Right lobe of liver (tissue), 6 donors: ENCODE measurements around the gene NOL8. TPM values are rescaled to one million over a fixed set of nuclear protein-coding genes. Genes with fewer than 3 reads are reported as not detected.

ENCODE experiments used
- ATAC-seq, 4 donors: fragments of 200-7000 bp; cut with Tn5 transposase; one replicate each; pipeline ENCODE4 v1.9.1; 2020; ENCODE audit warnings: mild to moderate bottlenecking in 4 of 4, moderate library complexity in 4 of 4
- DNase-seq, 3 donors: peaks; one replicate each; pipeline ENCODE4 v3.0.0-alpha.2; 2020
- H3K27ac ChIP-seq, 3 donors: fragments of 200-600 bp; one replicate each; pipeline ENCODE4 v1.8.0; 2022
- H3K27me3 ChIP-seq, 2 donors: fragments of 200-600 bp; one replicate each; pipeline ENCODE4 v1.8.0; 2022
- H3K36me3 ChIP-seq, 4 donors: fragments of 200-600 bp; sonication (generic) in 1 of 4; one replicate each; pipeline versions ENCODE4 v1.5.1 to v1.8.0; 2017 to 2022; ENCODE audit warnings: control low read depth in 1 of 4
- H3K4me1 ChIP-seq, 4 donors: fragments of 200-600 bp; sonication (generic) in 1 of 4; one replicate each; pipeline versions ENCODE4 v1.5.1 to v1.8.0; 2017 to 2022; ENCODE audit warnings: control low read depth in 1 of 4
- H3K4me3 ChIP-seq, 3 donors: fragments of 200-600 bp; one replicate each; pipeline ENCODE4 v1.8.0; 2022
- H3K9me3 ChIP-seq, 4 donors: fragments of 200-600 bp; sonication (generic) in 1 of 4; one replicate each; pipeline versions ENCODE4 v1.5.1 to v1.8.0; 2017 to 2022; ENCODE audit warnings: control low read depth in 1 of 4
- CTCF ChIP-seq, 4 donors: fragments of 200-600 bp in 3 of 4; fragments of 450-650 bp in 1 of 4; IDR thresholded peaks; one replicate each; pipeline versions ENCODE4 v1.5.1 to v1.8.0; 2016 to 2022; ENCODE audit warnings: antibody characterized with exemption in 4 of 4, mild to moderate bottlenecking in 2 of 4
- POLR2A ChIP-seq: fragments of 450-650 bp; IDR thresholded peaks from one replicate; pipeline ENCODE4 v1.6.1; 2017; ENCODE audit warnings: antibody characterized with exemption, mild to moderate bottlenecking
- WGBS: methylation state at CpG from one replicate; pipeline ENCODE4 v1.1.6; 2018; ENCODE audit warnings: low coverage, low lambda C conversion rate; ENCODE audit not compliant: insufficient coverage; ENCODE audit errors: missing lambda C conversion rate; 5-methylcytosine and 5-hydroxymethylcytosine counted together
- intact Hi-C, 2 donors: fragments of 100-400 bp; cut with DNase I; formaldehyde crosslinking; loops; one replicate each; pipeline versions ENCODE4 v1.11.2 to v1.14.1; 2022
- total RNA-seq, 6 experiments: library from RNA; depleted of rRNA in 2 of 6; stranded (reverse); fragments of >200 nt in 2 of 6; fragmentation: NEBNext Ultra II Directional in 3 of 6; extraction: Animal tissue kit (Norgen Biotek cat#: 25700) in 3 of 6; gene quantifications; one replicate each; pipeline versions ENCODE4 v1.1.0 to v1.2.4, GENCODE V29; 2016 to 2023
- donor health status: DM: no; HTN: yes; CAD: no.
- donor health status: DM: no; HTN: no; CAD: no.
- donor health status: DM: no; HTN: no; CAD: no.
- donor health status: DM: no; HTN: yes; CAD: no.
- donor health status: DM: no; HTN: yes; CAD: no.

The NOL8 gene
- total RNA-seq, 6 experiments from 2014 or later: 8.9 to 25.9 (median 15.9) TPM

- no peaks in the 10 kb centered on the region for H3K4me1 ChIP-seq
These were observed 20.4 kb upstream of the NOL8 start for GRCh38 chr9:92345582-92345981.

GRCh38 chr9:92342825-92343488 is 17.8 kb upstream of the NOL8 start:
- ATAC-seq (no peak), DNase-seq (no peak)
- intact Hi-C loops: no loop called here
- H3K27ac ChIP-seq: no peak overlapping the region
- H3K4me3 ChIP-seq: no peak overlapping the region
- H3K9me3 ChIP-seq: no peaks in the 10 kb centered on the region
- H3K36me3 ChIP-seq: no peaks in the 10 kb centered on the region
- 80% methylated on average over 1 of the region's 1 CpG for WGBS
- TF ChIP-seq CTCF (IDR thresholded peaks at IDR 0.05) (peak; percentile 26 to 37 (median 30)), POLR2A (no peak)
- H3K4me1 ChIP-seq: no peaks in the 10 kb centered on the region
- no peaks in the 10 kb centered on the region for H3K27me3 ChIP-seq

More at GRCh38 chr9:92345582-92345981, 20.4 kb upstream of the NOL8 start:
- Histone ChIP-seq H3K27me3 (no peaks in the 10 kb centered on the region), H3K9me3 (no peaks in the 10 kb centered on the region), H3K4me3 (no peak overlapping the region), H3K36me3 (no peaks in the 10 kb centered on the region), H3K27ac (no peak overlapping the region)
- intact Hi-C loops: no loop called here
- DNase-seq: no peak
- no peak for TF ChIP-seq POLR2A
- TF ChIP-seq CTCF (IDR thresholded peaks at IDR 0.05): no peak
- no peak for ATAC-seq

GRCh38 chr9:92341578-92341977 is 16.4 kb upstream of the NOL8 start:
- no peak overlapping the region for H3K4me3 ChIP-seq
- H3K27me3 ChIP-seq: no peaks in the 10 kb centered on the region
- TF ChIP-seq POLR2A: no peak
- no peak for TF ChIP-seq CTCF (IDR thresholded peaks at IDR 0.05)
- no peak for DNase-seq
- intact Hi-C loops: no loop called here
- H3K27ac ChIP-seq: no peak overlapping the region
- H3K9me3 ChIP-seq: no peaks in the 10 kb centered on the region
- no peak for ATAC-seq
- H3K4me1 ChIP-seq: no peaks in the 10 kb centered on the region
- 67% methylated on average over 1 of the region's 1 CpG for WGBS
- H3K36me3 ChIP-seq: no peaks in the 10 kb centered on the region

- 96% methylated on average over 2 of the region's 2 CpGs for WGBS
- no peaks in the 10 kb centered on the region for H3K9me3 ChIP-seq
- TF ChIP-seq CTCF (IDR thresholded peaks at IDR 0.05) (no peak), POLR2A (no peak)
- no peak overlapping the region for H3K27ac ChIP-seq
- no peaks in the 10 kb centered on the region for H3K36me3 ChIP-seq
- ATAC-seq: no peak
- no peak overlapping the region for H3K4me3 ChIP-seq
- H3K27me3 ChIP-seq: no peaks in the 10 kb centered on the region
- H3K4me1 ChIP-seq: no peaks in the 10 kb centered on the region
- intact Hi-C loops: loop anchor here in 1 of 2 donors (10.0 kb wide), 1 partner anchor 302 kb away; no protein-coding TSS in a partner anchor
- DNase-seq: no peak
These were observed 8.1 kb upstream of the NOL8 start for GRCh38 chr9:92333282-92333634.
